ENCODE results near the gene SYPL1.

Gene SYPL1

DNA sequence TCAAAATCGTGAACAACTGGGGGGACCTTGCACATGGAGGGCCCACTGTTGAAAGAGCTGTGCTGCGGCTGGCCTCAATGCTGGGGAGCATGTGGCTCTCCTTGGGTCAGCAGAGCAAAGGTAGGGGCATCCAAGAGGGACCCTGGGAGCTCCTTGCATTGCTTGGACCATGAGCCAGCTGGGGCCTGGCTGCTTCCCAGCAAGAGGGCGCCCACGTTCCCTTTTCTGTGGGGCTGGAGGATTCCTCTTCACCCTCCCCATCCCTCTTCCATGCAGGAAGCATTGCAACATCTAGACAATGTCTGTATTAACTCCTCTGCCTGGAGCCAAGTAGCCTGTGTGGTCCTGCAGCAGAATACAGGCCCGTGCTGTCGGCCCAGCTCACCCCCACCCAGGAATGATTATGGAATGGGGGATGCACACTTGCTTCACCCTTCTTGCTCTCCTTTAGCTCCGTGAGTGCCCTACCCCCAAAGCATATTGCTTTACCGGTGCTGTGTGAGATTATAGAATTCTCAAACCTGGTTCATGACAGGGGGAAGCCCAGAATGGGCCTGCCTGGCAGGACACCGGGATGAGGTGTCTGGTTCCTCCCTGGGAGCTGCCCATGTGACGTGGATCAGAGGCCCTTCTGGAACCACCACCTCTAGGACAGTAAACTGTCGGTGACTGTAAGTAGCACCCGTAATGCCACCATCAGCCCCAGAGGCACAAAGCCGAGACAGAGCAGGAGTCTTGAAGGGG, 61.9 kb downstream of the SYPL1 start:
- no peak for DNase-seq (ENCODE audit: low read depth)

DNA sequence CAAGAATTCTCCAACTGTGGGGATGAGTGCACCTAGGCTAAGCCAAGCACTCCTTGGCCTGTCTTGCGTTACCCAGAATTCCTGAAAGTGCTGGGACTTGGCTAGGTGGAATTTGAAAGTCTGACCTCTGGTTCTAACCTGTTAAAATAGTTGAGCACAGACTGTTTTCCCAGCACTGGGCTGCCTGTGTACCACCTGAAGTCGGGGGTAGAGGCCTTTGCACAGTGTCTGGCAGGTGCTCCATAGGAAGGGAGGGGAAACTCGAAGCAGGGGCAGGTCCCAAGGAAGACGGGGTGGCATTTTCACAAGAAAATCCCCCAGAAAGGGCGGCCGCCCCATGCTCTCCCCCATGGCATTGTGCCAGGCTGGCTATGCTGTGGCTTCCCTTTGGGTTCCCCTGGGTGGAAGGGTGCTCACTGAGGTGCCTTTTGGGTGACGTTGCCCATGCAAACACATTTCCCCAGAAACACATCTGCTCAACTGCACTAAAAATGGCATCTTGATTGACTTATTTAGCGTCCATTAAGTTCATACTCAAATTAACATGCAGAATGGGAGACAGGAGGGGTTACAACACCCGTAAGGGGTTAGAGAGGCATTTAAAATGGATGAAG, 62.9 kb downstream of the SYPL1 start:
- DNase-seq (ENCODE audit: low read depth) = no peak

DNA sequence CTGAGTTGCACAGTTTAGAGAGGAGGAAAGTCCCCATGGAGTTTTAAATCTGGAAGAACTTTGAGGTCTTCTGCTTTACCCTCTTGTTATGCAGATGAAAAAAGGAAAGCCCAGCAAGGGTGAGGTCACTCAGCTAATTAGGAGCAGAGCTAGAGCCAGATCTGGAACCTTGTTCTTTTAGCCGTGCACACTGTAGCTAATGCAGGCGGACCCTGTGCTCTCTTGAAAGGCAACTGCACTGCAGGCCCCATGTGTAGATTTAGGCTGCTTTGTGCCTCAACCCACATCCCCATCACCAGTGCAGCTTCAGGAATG, 63.4 kb downstream of the SYPL1 start:
- DNase-seq (ENCODE audit: low read depth) = no peak

GRCh38 chr7:106047818-106048705, 64.0 kb downstream of the SYPL1 start:
- no peak for DNase-seq (ENCODE audit: low read depth)

GRCh38 chr7:106047184-106047583, 64.9 kb downstream of the SYPL1 start:
- no peak for DNase-seq (ENCODE audit: low read depth)

DNA sequence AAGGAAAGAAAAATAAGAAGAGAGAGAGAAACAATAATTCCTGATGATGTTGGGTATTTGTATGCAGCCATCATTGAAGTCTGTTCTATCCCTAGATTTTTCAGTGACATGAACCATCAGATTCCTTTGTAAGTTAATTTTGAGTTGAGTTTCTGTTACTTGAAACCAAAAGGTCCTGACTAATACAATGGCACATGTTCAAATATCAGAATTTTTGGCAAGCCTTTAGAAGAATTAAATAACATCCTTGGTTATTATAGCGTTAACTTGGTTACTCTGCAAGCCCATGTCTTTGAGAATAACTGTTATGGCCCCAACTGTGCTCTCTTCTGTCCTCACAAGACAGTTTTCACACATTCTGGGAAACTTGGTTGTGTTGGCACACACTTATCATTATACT, 66.5 kb downstream of the SYPL1 start:
- no peak for DNase-seq (ENCODE audit: low read depth)

- no peak for DNase-seq (ENCODE audit: low read depth)
Observed at GRCh38 chr7:106045139-106045538, 67.0 kb downstream of the SYPL1 start.

DNA sequence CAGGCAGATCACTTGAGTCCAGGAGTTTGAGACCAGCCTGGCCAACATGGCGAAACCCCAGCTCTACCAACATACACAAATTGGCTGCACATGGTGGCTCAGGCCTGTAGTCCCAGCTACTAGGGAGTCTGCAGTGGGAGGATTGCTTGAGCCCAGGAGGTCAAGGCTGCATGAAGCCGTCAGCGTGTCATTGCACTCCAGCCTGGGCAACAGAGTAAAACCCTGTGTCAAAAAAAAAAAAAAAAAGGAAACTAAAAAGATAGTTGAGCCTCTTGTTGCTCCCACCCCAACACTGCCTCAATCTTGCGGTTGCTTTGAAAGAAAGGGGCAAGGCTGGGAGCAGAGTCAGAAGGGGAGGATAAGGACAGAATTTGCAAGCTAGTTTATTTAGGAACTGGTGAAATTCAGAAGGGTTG, 69.9 kb downstream of the SYPL1 start:
- DNase-seq (ENCODE audit: low read depth) = no peak

DNA sequence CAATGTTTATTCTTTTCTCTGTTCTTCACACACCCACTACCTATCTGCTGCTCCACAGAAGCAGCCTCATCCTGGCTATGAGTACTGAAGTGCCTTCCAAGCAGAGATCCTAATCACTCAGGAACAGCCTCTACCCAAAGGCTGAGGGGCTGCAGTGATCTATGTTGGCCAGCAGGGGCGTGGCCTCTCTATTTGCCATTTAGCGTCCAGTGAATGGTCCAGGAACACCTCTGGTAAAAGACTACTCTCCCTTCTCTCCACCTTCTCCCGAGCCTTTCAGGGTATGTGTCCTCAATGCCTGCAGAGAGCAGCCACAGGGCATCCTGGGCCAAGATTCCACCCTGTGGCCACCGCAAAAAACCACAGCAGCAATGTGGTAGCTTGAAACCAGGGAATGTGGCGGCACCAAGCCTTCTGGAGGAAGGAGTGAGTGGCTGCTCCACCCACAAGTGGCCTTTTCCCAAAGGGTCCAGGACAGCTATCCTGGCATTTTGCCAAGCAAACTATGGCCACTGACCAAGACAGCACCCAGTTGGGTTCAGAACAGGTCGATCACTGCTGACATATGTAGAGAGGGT, 70.9 kb downstream of the SYPL1 start:
- DNase-seq (ENCODE audit: low read depth) = no peak

Data from HS-5 (cell line).